ENCODE data around the gene NFS1.

NFS1 gene

GRCh38 chr20:35669681-35670080, 29.5 kb downstream of the NFS1 start:
- peaks cover 5% of the 10 kb centered on the region for H3K4me1 ChIP-seq (ENCODE audit: insufficient read depth, low read length, severe bottlenecking)
- H3K27ac ChIP-seq (ENCODE audit: low read depth, low read length, poor library complexity, severe bottlenecking), result no peak overlapping the region
- peaks cover 55% of the 10 kb centered on the region for H3K36me3 ChIP-seq (ENCODE audit: insufficient read depth, low read length)
- no peak overlapping the region for H2AFZ ChIP-seq (ENCODE audit: low read length)
- H3K27me3 ChIP-seq (ENCODE audit: insufficient read depth, low read length), result no peaks in the 10 kb centered on the region
- no peaks in the 10 kb centered on the region for H4K20me1 ChIP-seq (ENCODE audit: insufficient read depth, low read length)
- no peak overlapping the region for H3K9ac ChIP-seq (ENCODE audit: low read length)
- no peak overlapping the region for H3K4me2 ChIP-seq (ENCODE audit: low read length)
- H3K9me2 ChIP-seq (ENCODE audit: low read depth, low read length), result no peaks in the 10 kb centered on the region
- H3K4me3 ChIP-seq (ENCODE audit: low read depth, low read length, poor library complexity, severe bottlenecking), result no peak overlapping the region
- TF ChIP-seq EZH2 (IDR thresholded peaks at IDR 0.05; ENCODE audit: borderline replicate concordance, low read length) (no peak), CTCF (IDR thresholded peaks at IDR 0.05; ENCODE audit: low read length) (no peak)
- no peaks in the 10 kb centered on the region for H3F3A ChIP-seq (ENCODE audit: insufficient read depth, low read length)
- no peaks in the 10 kb centered on the region for H3K9me3 ChIP-seq (ENCODE audit: low read length)
- H3K79me2 ChIP-seq (ENCODE audit: insufficient read depth, low read length), result no peaks in the 10 kb centered on the region

- Histone ChIP-seq H3K27ac (ENCODE audit: low read depth, low read length, poor library complexity, severe bottlenecking) (no peak overlapping the region), H3K9ac (ENCODE audit: low read length) (no peak overlapping the region), H3K9me3 (ENCODE audit: low read length) (no peaks in the 10 kb centered on the region), H3F3A (ENCODE audit: insufficient read depth, low read length) (no peaks in the 10 kb centered on the region), H3K79me2 (ENCODE audit: insufficient read depth, low read length) (peaks cover 3% of the 10 kb centered on the region), H3K9me2 (ENCODE audit: low read depth, low read length) (no peaks in the 10 kb centered on the region), H3K4me2 (ENCODE audit: low read length) (no peak overlapping the region), H3K36me3 (ENCODE audit: insufficient read depth, low read length) (peaks cover 50% of the 10 kb centered on the region), H4K20me1 (ENCODE audit: insufficient read depth, low read length) (no peaks in the 10 kb centered on the region), H3K4me3 (ENCODE audit: low read depth, low read length, poor library complexity, severe bottlenecking) (no peak overlapping the region), H3K4me1 (ENCODE audit: insufficient read depth, low read length, severe bottlenecking) (peaks cover 5% of the 10 kb centered on the region), H3K27me3 (ENCODE audit: insufficient read depth, low read length) (no peaks in the 10 kb centered on the region), H2AFZ (ENCODE audit: low read length) (no peak overlapping the region)
- TF ChIP-seq CTCF (IDR thresholded peaks at IDR 0.05; ENCODE audit: low read length) (no peak), EZH2 (IDR thresholded peaks at IDR 0.05; ENCODE audit: borderline replicate concordance, low read length) (no peak)
These were observed 29.9 kb downstream of the NFS1 start for GRCh38 chr20:35669221-35669620.

DNA sequence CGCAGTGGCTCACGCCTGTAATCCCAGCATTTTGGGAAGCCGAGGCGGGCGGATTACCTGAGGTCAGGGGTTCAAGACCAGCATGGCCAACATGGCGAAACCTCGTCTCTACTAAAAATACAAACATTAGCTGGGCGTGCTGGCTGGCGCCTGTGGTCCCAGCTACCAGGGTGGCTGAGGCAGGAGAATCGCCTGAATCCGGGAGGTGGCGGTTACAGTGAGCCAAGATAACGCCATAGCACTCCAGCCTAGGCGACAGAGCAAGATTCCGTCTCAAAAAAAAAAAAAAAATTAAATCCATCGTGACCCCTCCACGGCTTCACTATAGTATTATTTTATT, 33.2 kb downstream of the NFS1 start:
- Histone ChIP-seq H3K4me1 (ENCODE audit: insufficient read depth, low read length, severe bottlenecking) (peaks cover 31% of the 10 kb centered on the region), H3K4me3 (ENCODE audit: low read depth, low read length, poor library complexity, severe bottlenecking) (no peak overlapping the region), H3K27ac (ENCODE audit: low read depth, low read length, poor library complexity, severe bottlenecking) (no peak overlapping the region), H3K79me2 (ENCODE audit: insufficient read depth, low read length) (peaks cover 36% of the 10 kb centered on the region), H3K9me3 (ENCODE audit: low read length) (peaks cover 6% of the 10 kb centered on the region; the same call in 1 of the 2 replicates), H3F3A (ENCODE audit: insufficient read depth, low read length) (no peaks in the 10 kb centered on the region), H3K4me2 (ENCODE audit: low read length) (no peak overlapping the region), H4K20me1 (ENCODE audit: insufficient read depth, low read length) (no peaks in the 10 kb centered on the region; the same call in none of the 2 replicates), H2AFZ (ENCODE audit: low read length) (no peak overlapping the region), H3K9ac (ENCODE audit: low read length) (no peak overlapping the region), H3K27me3 (ENCODE audit: insufficient read depth, low read length) (no peaks in the 10 kb centered on the region), H3K9me2 (ENCODE audit: low read depth, low read length) (no peaks in the 10 kb centered on the region), H3K36me3 (ENCODE audit: insufficient read depth, low read length) (peaks cover 53% of the 10 kb centered on the region)
- TF ChIP-seq EZH2 (IDR thresholded peaks at IDR 0.05; ENCODE audit: borderline replicate concordance, low read length) (no peak), CTCF (IDR thresholded peaks at IDR 0.05; ENCODE audit: low read length) (no peak)
